Measurements from ENCODE around the gene LRRC59.
A peak's percentile ranks its signal among the peaks of the same experiment; 100 is the strongest.

Gene LRRC59

GRCh38 chr17:50361561-50362480, 35.5 kb downstream of the LRRC59 start:
- peak; percentile 62 for DNase-seq (ENCODE audit: low spot score)

- DNase-seq (ENCODE audit: low spot score) = no peak
Observed at GRCh38 chr17:50360486-50361115, 36.7 kb downstream of the LRRC59 start.

DNA sequence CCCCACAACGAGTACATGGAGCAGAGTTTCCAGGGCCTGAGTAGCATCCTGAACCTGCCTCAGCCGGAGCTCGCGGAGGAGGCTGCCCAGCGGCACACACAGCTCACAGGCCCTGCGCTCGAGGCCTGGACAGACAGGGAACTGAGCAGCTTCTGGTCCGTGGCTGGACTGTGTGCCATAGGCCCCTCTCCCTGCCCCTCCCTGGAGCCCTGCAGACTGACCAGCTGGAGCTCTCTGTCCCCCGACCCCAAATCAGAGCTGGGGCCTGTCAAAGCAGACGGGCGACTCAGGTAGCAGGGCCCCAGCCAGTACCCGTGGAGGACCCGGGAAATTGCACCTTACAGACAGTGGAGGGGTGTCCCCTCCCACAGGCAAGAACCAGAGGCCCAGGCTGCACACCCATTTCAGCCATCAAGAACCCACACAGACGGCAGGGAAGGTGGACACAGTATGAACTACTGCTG, 37.3 kb downstream of the LRRC59 start:
- no peak for DNase-seq (ENCODE audit: low spot score)

- no peak for DNase-seq (ENCODE audit: low spot score)
Observed at GRCh38 chr17:50359005-50359699, 38.2 kb downstream of the LRRC59 start.

- no peak for DNase-seq (ENCODE audit: low spot score)
Observed at GRCh38 chr17:50358177-50358576, 39.1 kb downstream of the LRRC59 start.

GRCh38 chr17:50356892-50357510, 40.3 kb downstream of the LRRC59 start:
- no peak for DNase-seq (ENCODE audit: low spot score)

DNA sequence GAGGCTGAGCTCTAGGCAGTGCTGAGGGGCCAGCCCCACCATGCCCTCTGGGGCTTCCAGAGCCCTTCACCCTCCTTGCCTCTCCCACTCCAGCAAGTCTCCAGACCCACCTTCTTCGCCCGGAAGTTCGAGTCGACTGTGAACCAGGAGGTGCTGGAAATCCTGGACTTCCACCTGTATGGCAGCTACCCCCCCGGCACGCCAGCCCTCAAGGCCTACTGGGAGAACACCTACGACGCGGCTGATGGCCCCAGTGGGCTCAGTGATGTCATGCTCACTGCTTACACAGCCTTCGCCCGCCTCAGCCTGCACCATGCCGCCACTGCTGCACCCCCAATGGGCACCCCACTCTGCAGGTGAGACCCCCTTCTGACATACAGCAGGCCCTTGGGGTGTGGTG, 40.9 kb downstream of the LRRC59 start:
- no peak for DNase-seq (ENCODE audit: low spot score)

DNA sequence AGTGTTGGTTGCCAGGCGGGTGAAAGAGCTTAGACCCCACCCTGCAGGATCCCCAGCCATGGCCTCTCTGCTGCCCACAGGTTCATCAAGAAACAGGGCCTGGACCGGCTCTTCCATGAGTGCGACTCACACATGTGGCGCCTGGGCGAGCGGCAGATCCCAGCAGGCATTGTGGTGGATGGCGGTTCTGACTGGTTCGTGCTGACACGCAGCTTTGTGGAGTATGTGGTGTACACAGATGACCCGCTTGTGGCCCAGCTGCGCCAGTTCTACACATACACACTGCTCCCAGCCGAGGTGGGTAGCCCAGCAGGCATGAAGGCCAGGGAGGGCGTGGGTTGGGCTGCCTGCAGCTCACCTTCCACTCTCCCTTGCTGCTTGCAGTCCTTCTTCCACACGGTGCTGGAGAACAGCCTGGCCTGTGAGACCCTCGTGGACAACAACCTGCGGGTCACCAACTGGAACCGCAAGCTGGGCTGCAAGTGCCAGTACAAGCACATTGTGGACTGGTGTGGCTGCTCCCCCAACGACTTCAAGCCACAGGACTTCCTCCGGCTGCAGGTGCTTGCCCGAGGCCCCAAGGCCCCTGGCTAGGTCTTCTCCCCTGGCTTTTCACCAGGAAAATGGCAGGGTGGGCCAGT, 41.5 kb downstream of the LRRC59 start:
- DNase-seq (ENCODE audit: low spot score) = no peak

GRCh38 chr17:50355336-50355700, 42.0 kb downstream of the LRRC59 start:
- no peak for DNase-seq (ENCODE audit: low spot score)

DNA sequence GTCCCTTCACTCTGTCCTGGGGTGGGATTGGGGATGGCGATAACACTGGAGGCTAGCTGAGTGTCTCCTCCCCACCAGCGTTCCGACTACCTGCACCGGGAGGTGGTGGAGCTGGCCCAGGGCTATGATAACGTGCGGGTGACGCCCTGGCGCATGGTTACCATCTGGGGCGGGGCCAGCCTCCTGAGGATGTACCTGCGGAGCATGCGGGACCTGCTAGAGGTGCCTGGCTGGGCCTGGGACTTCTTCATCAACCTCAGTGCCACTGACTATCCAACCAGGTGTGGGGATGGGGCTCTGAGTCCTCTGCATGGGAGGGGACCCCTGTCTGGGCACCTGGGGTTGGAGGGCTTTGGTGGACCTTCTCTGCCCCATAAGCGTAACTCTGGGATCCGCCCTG, 42.5 kb downstream of the LRRC59 start:
- no peak for DNase-seq (ENCODE audit: low spot score)

GRCh38 chr17:50354198-50354597, 43.1 kb downstream of the LRRC59 start:
- no peak for DNase-seq (ENCODE audit: low spot score)

- DNase-seq (ENCODE audit: low spot score) = no peak
Observed at GRCh38 chr17:50353600-50354195, 43.6 kb downstream of the LRRC59 start.

GRCh38 chr17:50352693-50353599, 44.4 kb downstream of the LRRC59 start:
- DNase-seq (ENCODE audit: low spot score) = no peak

- DNase-seq (ENCODE audit: low spot score) = no peak
Observed at GRCh38 chr17:50352072-50352692, 45.1 kb downstream of the LRRC59 start.

- DNase-seq (ENCODE audit: low spot score) = no peak
Observed at GRCh38 chr17:50350733-50351132, 46.6 kb downstream of the LRRC59 start.

DNA sequence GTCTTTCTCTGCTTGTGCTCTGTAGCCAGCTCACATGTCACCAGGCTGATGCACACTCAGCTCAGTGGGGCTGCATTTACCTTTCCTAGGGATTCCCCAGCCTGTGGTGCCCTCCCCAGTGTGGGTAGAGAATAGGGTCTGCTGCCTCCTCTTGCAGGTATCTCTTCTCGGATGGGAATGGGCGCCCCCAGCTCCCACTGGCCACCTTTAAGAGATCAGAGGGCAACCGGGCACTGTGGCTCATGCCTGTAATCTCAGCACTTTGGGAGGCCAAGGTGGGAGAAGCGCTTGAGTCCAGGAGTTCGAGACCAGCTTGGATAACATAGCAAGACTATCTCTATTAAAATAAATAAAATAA, 48.1 kb downstream of the LRRC59 start:
- DNase-seq (ENCODE audit: low spot score) = no peak

GRCh38 chr17:50348522-50349242, 48.6 kb downstream of the LRRC59 start:
- DNase-seq (ENCODE audit: low spot score) = no peak

DNA sequence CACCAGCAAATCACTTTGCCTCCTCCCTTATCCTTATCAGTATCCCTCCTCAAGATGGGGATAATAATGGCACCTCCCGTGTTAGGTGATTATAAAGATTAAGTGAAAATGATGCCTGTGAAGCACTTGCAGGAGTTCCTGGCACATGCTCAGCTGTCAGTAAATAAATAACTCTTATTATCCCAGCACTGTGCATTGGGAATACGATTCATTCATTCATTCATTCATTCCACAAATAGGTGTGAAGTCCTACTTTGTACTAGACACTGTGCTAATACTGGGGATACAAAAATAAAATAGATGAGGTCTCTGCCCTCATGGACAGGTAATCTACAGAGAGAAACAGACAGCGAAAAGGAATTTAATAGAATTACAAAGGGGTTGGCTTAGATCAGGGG, 49.4 kb downstream of the LRRC59 start:
- DNase-seq (ENCODE audit: low spot score) = no peak
